BLaER1 treated with 17β-estradiol and CSF1 and Interleukin-3, amounts not matched to agents 10 nM and 100 nM (cell line): Measurements from ENCODE around the gene SLC39A6.
"Not testable (repeated sequence)": the region's sequence is repeated elsewhere in the genome, so short reads cannot be mapped to it uniquely, and the experiment has no call there.

Source experiments
- H3K27ac ChIP-seq, 11 experiments: shearing (Covaris generic); formaldehyde crosslinking; 2 replicates each; pipeline ENCODE4 v1.8.1; 2022
- H3K27me3 ChIP-seq, 11 experiments: shearing (Covaris generic); formaldehyde crosslinking; 2 replicates each; pipeline ENCODE4 v1.8.1; 2022
- H3K36me3 ChIP-seq, 11 experiments: shearing (Covaris generic); formaldehyde crosslinking; 2 replicates each; pipeline ENCODE4 v1.8.1; 2022
- H3K4me1 ChIP-seq, 10 experiments: shearing (Covaris generic); formaldehyde crosslinking; 2 replicates each; pipeline ENCODE4 v1.8.1; 2022
- H3K4me2 ChIP-seq, 11 experiments: shearing (Covaris generic); formaldehyde crosslinking; 2 replicates each; pipeline ENCODE4 v1.8.1; 2022
- H3K4me3 ChIP-seq, 10 experiments: shearing (Covaris generic); formaldehyde crosslinking; 2 replicates each; pipeline ENCODE4 v1.8.1; 2022
- H3K9ac ChIP-seq, 11 experiments: shearing (Covaris generic); formaldehyde crosslinking; 2 replicates each; pipeline ENCODE4 v1.8.1; 2022
- H3K9me3 ChIP-seq, 11 experiments: shearing (Covaris generic); formaldehyde crosslinking; replicated peaks in 1 of 11; 2 replicates each; pipeline ENCODE4 v1.8.1; 2022
- H4K20me1 ChIP-seq, 11 experiments: shearing (Covaris generic); formaldehyde crosslinking; 2 replicates each; pipeline ENCODE4 v1.8.1; 2022
- Cebpa-rat ChIP-seq, 11 experiments: shearing (Covaris generic); IDR thresholded peaks; 2 replicates each; pipeline ENCODE4 v1.8.1; 2022

SLC39A6 gene

DNA sequence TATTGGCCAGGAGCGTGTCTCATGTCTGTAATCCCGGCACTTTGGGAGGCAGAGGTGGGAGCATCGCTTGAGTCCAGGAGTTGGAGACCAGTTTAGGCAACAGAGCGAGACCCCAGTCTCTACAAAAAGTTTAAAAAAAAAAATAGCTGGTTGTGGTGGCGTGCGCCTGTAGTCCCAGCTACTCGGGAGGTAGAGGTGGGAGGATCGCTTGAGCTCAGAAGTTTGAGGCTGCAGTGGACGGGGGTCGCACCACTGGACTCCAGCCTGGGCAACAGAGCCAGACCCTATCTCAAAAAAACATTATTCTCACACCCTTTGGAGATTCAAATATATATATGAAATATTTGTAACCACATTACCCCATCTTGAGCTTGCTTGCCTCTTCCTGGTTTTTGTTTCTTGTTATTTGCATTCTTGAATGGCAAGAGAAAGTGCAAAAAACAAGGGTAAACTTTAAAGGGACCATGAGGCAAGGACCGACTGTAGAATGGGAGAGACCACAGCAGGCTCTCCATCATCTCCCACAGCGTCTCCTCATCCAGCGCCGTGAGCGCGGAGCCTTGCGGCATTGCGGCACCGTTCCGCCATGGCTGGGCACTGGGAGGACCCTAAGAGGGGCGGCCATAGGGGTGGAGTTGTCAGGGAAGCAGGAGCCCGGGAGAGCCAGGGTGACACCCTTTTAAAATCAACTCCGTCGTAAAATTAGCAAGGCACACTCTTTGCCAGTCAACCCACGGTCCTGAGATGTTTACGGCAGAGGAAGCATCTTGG is 1.9 kb upstream of the SLC39A6 start:
- peaks cover 14 to 84% (median 56%) of the 10 kb centered on the region in 11 experiments; a peak in 20 of 22 replicates for H4K20me1 ChIP-seq
- no peaks in the 10 kb centered on the region for H3K9me3 ChIP-seq
- H3K4me1 ChIP-seq: peaks cover 32 to 41% (median 36%) of the 10 kb centered on the region in 10 experiments
- H3K27me3 ChIP-seq: no peaks in the 10 kb centered on the region
- H3K4me2 ChIP-seq: peak overlapping the region; percentile 73 to 94 (median 90)
- H3K9ac ChIP-seq: peak overlapping the region; percentile 94 to 100 (median 98); a peak in 20 of 22 replicates
- H3K36me3 ChIP-seq: peaks cover 21 to 62% (median 42%) of the 10 kb centered on the region in 11 experiments
- peak overlapping the region; percentile 80 to 100 (median 96) for H3K4me3 ChIP-seq
- H3K27ac ChIP-seq: peak overlapping the region in 8 of 11 experiments; percentile 96 to 100 (median 100); a peak in 12 of 22 replicates
- no peak for TF ChIP-seq Cebpa-rat (IDR thresholded peaks at IDR 0.05)

DNA sequence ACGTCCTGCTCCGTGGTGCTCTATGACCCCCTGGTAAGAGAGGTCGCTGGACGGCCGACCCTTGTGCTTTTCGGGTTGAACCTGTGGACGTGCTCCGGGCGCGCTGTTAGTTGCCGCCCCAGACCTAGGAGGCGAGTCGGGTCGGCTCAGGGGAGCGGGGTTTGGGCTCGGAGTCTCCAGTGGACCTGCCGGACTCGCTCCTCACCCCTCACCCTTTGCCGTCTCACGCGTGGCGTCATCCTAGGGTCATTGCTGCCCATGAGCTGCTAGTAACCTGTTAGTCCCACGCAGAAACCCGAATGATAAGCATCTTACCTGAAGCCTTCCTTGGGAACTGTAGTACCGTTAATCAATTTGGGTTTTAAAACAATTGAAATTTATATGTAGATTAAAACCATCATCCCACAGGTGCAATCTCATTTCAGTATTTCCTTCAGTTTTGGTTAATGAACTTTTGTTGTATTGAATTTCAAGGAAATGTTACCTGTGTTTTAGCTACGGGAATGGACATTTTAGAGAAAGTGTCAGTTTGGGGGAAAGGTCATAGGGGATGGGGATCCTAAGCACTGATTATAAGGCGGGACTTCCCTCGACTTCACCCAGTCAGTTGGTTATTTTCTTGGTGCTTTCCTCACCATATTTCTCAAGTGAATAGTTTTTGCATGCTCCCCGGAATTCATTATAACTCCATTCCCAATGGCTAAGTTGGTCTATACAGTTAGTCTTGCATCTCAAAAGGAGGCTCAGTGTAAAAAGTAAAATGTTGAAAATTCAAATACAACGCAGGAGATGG is 1.1 kb upstream of the SLC39A6 start:
- Histone ChIP-seq H3K4me2 (peak overlapping the region; percentile 73 to 94 (median 90)), H3K9me3 (no peaks in the 10 kb centered on the region), H3K27ac (peak overlapping the region; percentile 96 to 100 (median 99)), H3K4me3 (peak overlapping the region; percentile 80 to 100 (median 96)), H3K9ac (peak overlapping the region; percentile 94 to 100 (median 98)), H4K20me1 (peaks cover 14 to 82% (median 48%) of the 10 kb centered on the region in 11 experiments; a peak in 20 of 22 replicates), H3K27me3 (no peaks in the 10 kb centered on the region), H3K4me1 (peaks cover 32 to 41% (median 36%) of the 10 kb centered on the region in 10 experiments), H3K36me3 (peaks cover 21 to 62% (median 43%) of the 10 kb centered on the region in 11 experiments)
- no peak for TF ChIP-seq Cebpa-rat (IDR thresholded peaks at IDR 0.05)

- H3K27ac ChIP-seq: peak overlapping the region; percentile 96 to 100 (median 99)
- peak overlapping the region; percentile 73 to 94 (median 88) for H3K4me2 ChIP-seq
- H3K4me3 ChIP-seq: peak overlapping the region; percentile 80 to 100 (median 96)
- peaks cover 28 to 62% (median 46%) of the 10 kb centered on the region in 11 experiments for H3K36me3 ChIP-seq
- H3K9ac ChIP-seq: peak overlapping the region; percentile 94 to 100 (median 98)
- no peak for TF ChIP-seq Cebpa-rat (IDR thresholded peaks at IDR 0.05)
- H3K9me3 ChIP-seq: no peaks in the 10 kb centered on the region
- H4K20me1 ChIP-seq: peaks cover 13 to 80% (median 35%) of the 10 kb centered on the region in 11 experiments; a peak in 20 of 22 replicates
- peaks cover 32 to 41% (median 36%) of the 10 kb centered on the region in 10 experiments for H3K4me1 ChIP-seq
- no peaks in the 10 kb centered on the region for H3K27me3 ChIP-seq
Observed at GRCh38 chr18:36128907-36129299, 237 bp downstream of the SLC39A6 start.

GRCh38 chr18:36128530-36128870 is 640 bp downstream of the SLC39A6 start:
- TF ChIP-seq Cebpa-rat (IDR thresholded peaks at IDR 0.05): no peak
- Histone ChIP-seq H3K4me3 (peak overlapping the region; percentile 80 to 100 (median 96)), H3K36me3 (peaks cover 28 to 62% (median 46%) of the 10 kb centered on the region in 11 experiments)

GRCh38 chr18:36127836-36128529 is 1.2 kb downstream of the SLC39A6 start:
- Histone ChIP-seq H4K20me1 (peaks cover 5 to 70% (median 25%) of the 10 kb centered on the region in 11 experiments; a peak in 19 of 22 replicates), H3K4me1 (peaks cover 32 to 41% (median 36%) of the 10 kb centered on the region in 10 experiments), H3K4me2 (peak overlapping the region; percentile 73 to 94 (median 88)), H3K27me3 (no peaks in the 10 kb centered on the region), H3K4me3 (peak overlapping the region; percentile 80 to 100 (median 96)), H3K27ac (peak overlapping the region in 1 of 11 experiments; percentile 99; a peak in 3 of 22 replicates), H3K9me3 (no peaks in the 10 kb centered on the region), H3K9ac (peak overlapping the region; percentile 94 to 100 (median 98); a peak in 20 of 22 replicates), H3K36me3 (peaks cover 30 to 62% (median 46%) of the 10 kb centered on the region in 11 experiments)
- TF ChIP-seq Cebpa-rat (IDR thresholded peaks at IDR 0.05): no peak

More at GRCh38 chr18:36128530-36128870, 640 bp downstream of the SLC39A6 start:
- Histone ChIP-seq H3K9ac (peak overlapping the region; percentile 94 to 100 (median 98)), H3K9me3 (no peaks in the 10 kb centered on the region), H3K27ac (peak overlapping the region; percentile 96 to 100 (median 99); a peak in 20 of 22 replicates), H3K4me2 (peak overlapping the region; percentile 73 to 94 (median 88)), H3K27me3 (no peaks in the 10 kb centered on the region), H4K20me1 (peaks cover 10 to 76% (median 30%) of the 10 kb centered on the region in 11 experiments; a peak in 19 of 22 replicates), H3K4me1 (peaks cover 32 to 41% (median 36%) of the 10 kb centered on the region in 10 experiments)

GRCh38 chr18:36126668-36127067 is 2.5 kb downstream of the SLC39A6 start:
- Histone ChIP-seq H3K4me3 (no peak overlapping the region), H4K20me1 (peaks cover 0 to 57% (median 12%) of the 10 kb centered on the region in 11 experiments; a peak in 15 of 22 replicates), H3K4me1 (peaks cover 20 to 29% (median 23%) of the 10 kb centered on the region in 10 experiments), H3K27me3 (no peaks in the 10 kb centered on the region), H3K36me3 (peaks cover 42 to 62% (median 54%) of the 10 kb centered on the region in 11 experiments), H3K4me2 (no peak overlapping the region), H3K9me3 (no peaks in the 10 kb centered on the region), H3K9ac (no peak overlapping the region), H3K27ac (no peak overlapping the region)
- TF ChIP-seq Cebpa-rat (IDR thresholded peaks at IDR 0.05): no peak

GRCh38 chr18:36124841-36125240 is 4.3 kb downstream of the SLC39A6 start:
- Histone ChIP-seq H3K4me3 (no peak overlapping the region), H3K27me3 (no peaks in the 10 kb centered on the region), H3K27ac (no peak overlapping the region), H3K36me3 (peaks cover 59 to 74% (median 72%) of the 10 kb centered on the region in 11 experiments), H3K4me1 (peaks cover 8 to 16% (median 10%) of the 10 kb centered on the region in 10 experiments), H4K20me1 (peaks cover 0 to 39% (median 0%) of the 10 kb centered on the region in 11 experiments; a peak in 8 of 22 replicates), H3K9me3 (no peaks in the 10 kb centered on the region), H3K4me2 (no peak overlapping the region), H3K9ac (no peak overlapping the region)
- TF ChIP-seq Cebpa-rat (IDR thresholded peaks at IDR 0.05): no peak

DNA sequence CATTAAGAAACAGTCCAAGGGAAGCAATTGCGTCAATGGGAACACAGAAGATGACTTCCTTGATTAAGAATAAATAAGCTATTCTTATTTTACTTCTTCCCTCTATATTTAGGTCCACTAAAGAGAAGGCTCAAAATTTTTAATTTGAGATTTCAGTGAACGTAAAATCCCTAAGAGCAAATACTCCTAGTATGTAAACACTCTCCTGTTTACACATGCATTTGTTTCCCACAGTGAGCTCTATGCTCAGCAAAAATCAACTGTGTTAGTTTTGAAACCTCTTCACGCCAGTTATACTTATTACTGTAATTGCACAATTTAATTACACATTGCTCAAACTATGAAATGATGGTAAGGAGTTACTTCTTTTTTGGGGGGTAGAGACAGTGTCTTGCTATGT is 8.8 kb downstream of the SLC39A6 start:
- Histone ChIP-seq H3K27ac (no peak overlapping the region), H3K4me2 (no peak overlapping the region), H3K27me3 (no peaks in the 10 kb centered on the region), H3K9me3 (no peaks in the 10 kb centered on the region), H4K20me1 (peaks cover 0 to 11% (median 0%) of the 10 kb centered on the region in 11 experiments; a peak in 3 of 22 replicates), H3K9ac (no peak overlapping the region), H3K4me3 (no peak overlapping the region), H3K4me1 (no peaks in the 10 kb centered on the region), H3K36me3 (peaks cover 83 to 100% (median 100%) of the 10 kb centered on the region in 11 experiments)
- TF ChIP-seq Cebpa-rat (IDR thresholded peaks at IDR 0.05): no peak

DNA sequence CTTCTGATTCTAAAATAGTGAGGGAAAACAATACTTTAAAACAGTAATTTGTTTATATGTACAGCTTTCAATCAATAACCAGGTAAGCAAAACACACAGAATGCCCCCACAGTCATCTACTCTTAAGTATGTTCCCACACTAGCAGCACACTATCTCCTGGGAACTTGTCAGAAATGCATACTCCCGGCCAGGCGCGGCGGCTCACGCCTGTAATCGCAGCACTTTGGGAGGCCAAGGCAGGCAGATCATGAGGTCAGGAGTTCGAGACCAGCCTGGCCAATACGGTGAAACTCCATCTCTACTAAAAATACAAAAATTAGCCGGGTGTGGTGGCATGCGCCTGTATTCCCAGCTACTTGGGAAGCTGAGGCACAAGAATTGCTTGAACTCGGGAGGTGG is 12.4 kb downstream of the SLC39A6 start:
- not testable (repeated sequence) for H3K9ac ChIP-seq, H3K9me3 ChIP-seq, H3K27ac ChIP-seq, H3K4me1 ChIP-seq, H4K20me1 ChIP-seq, H3K4me3 ChIP-seq, H3K27me3 ChIP-seq, H3K4me2 ChIP-seq
- H3K36me3 ChIP-seq: peaks cover 84 to 100% (median 99%) of the 10 kb centered on the region in 11 experiments
